C4-2B (cell line): ENCODE measurements around the gene RBMS3.

Experiments
- ZFX ChIP-seq: fragments of 450-650 bp; IDR thresholded peaks from 2 replicates; pipeline ENCODE4 v1.6.1; 2017
- TF ChIP-seq, protein P1 (sequence below): fragments of 450-650 bp; conservative IDR thresholded peaks from 2 replicates; pipeline ENCODE4 v1.5.1; 2017; ENCODE audit warnings: mild to moderate bottlenecking

DNA sequence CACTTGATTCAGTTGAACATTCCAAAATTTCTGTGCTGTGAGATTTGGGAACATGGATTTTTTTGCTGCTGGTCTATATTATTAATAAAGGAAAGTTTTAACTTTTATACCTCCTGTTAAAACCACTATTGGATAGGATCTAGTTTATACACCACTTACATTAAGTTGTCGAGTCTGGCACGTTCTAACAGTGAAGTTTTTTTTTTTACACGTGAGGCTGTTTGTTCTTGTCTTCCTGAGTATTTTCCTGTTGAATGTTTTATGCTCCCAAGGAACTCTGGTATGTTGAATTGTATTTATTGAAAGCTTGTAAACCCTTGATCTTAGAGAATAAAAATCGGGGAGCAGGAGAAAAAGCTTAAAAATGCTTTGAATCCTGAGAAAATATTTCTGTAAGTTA is 338.8 kb downstream of the RBMS3 start:
- TF ChIP-seq, protein P1, sequence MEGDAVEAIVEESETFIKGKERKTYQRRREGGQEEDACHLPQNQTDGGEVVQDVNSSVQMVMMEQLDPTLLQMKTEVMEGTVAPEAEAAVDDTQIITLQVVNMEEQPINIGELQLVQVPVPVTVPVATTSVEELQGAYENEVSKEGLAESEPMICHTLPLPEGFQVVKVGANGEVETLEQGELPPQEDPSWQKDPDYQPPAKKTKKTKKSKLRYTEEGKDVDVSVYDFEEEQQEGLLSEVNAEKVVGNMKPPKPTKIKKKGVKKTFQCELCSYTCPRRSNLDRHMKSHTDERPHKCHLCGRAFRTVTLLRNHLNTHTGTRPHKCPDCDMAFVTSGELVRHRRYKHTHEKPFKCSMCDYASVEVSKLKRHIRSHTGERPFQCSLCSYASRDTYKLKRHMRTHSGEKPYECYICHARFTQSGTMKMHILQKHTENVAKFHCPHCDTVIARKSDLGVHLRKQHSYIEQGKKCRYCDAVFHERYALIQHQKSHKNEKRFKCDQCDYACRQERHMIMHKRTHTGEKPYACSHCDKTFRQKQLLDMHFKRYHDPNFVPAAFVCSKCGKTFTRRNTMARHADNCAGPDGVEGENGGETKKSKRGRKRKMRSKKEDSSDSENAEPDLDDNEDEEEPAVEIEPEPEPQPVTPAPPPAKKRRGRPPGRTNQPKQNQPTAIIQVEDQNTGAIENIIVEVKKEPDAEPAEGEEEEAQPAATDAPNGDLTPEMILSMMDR, result no peak
- TF ChIP-seq ZFX, result no peak
